Measurements from ENCODE around the gene ADH1C. TPM values are rescaled to one million over a fixed set of nuclear protein-coding genes. Genes with fewer than 3 reads are reported as not detected.

Gene ADH1C
- total RNA-seq, 1 donor from 2014 or later = 25.3 TPM

GRCh38 chr4:99341426-99341825 lies 11.1 kb downstream of the ADH1C start:
- Histone ChIP-seq H3K36me3 (no peaks in the 10 kb centered on the region), H3K27ac (no peak overlapping the region), H3K4me1 (no peaks in the 10 kb centered on the region), H3K27me3 (no peaks in the 10 kb centered on the region), H3K4me3 (no peak overlapping the region), H3K9me3 (no peaks in the 10 kb centered on the region)
- DNase-seq (ENCODE audit: extremely low spot score in 2 of 2) = no peak
- TF ChIP-seq POLR2A (IDR thresholded peaks at IDR 0.05) = no peak
- intact Hi-C loops (cut with DNase I) = no loop called here

DNA sequence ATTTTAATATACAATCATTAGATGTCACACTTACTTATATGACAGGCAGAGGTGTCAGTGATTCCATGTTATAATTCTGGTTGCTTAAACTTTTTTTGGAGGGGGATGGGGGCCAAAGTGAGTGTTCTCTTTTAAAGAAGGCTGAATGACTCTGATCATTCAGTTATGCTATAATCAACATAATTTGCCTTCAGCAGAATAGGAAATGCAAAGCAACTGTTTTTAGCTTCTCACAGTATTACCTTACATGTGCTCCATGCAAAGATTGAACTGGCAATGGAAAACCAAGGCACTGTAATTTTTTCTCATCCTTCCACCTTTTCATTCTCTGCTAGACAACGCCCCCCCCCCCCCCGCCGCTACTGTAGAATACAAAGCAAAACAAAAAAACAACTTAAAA lies 13.4 kb downstream of the ADH1C start:
- DNase-seq (ENCODE audit: extremely low spot score in 2 of 2) = no peak
- intact Hi-C loops (cut with DNase I) = no loop called here
- no peaks in the 10 kb centered on the region for H3K27me3 ChIP-seq
- TF ChIP-seq POLR2A (IDR thresholded peaks at IDR 0.05) (no peak), CTCF (IDR thresholded peaks at IDR 0.05) (no peak), POLR2AphosphoS5 (IDR thresholded peaks at IDR 0.05; ENCODE audit: insufficient read depth in 1 of 2, low read depth in 1 of 2) (no peak)
- no peaks in the 10 kb centered on the region for H3K36me3 ChIP-seq
- no peaks in the 10 kb centered on the region for H3K9me3 ChIP-seq
- no peak overlapping the region for H3K27ac ChIP-seq
- H3K4me1 ChIP-seq = no peaks in the 10 kb centered on the region
- no peak overlapping the region for H3K4me3 ChIP-seq

DNA sequence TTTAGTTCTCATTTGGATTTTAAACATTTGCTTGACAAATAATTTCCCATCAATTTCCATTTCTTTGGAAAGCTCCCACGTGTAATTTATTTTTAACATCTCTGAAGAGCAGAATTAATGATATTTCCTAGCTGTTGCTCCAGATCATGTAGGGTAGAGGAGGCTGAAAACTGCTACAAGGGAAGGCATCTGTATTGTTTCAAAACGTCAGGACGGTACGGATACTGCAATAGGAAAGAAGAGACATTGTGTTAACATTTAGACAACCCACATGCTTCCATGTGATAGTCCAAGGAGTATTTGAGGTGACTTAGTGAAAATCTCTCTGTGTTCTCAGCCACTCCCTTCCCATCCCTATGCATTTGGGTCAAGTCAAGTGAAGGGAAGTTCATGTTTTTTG lies 16.0 kb downstream of the ADH1C start:
- no peak overlapping the region for H3K4me3 ChIP-seq
- no peaks in the 10 kb centered on the region for H3K27me3 ChIP-seq
- no peaks in the 10 kb centered on the region for H3K9me3 ChIP-seq
- intact Hi-C loops (cut with DNase I) = no loop called here
- no peak for DNase-seq (ENCODE audit: extremely low spot score in 2 of 2)
- no peak overlapping the region for H3K27ac ChIP-seq
- no peaks in the 10 kb centered on the region for H3K36me3 ChIP-seq
- TF ChIP-seq CTCF (IDR thresholded peaks at IDR 0.05) (no peak), POLR2AphosphoS5 (IDR thresholded peaks at IDR 0.05; ENCODE audit: insufficient read depth in 1 of 2, low read depth in 1 of 2) (no peak), POLR2A (IDR thresholded peaks at IDR 0.05) (no peak)
- H3K4me1 ChIP-seq = no peaks in the 10 kb centered on the region

- Histone ChIP-seq H3K9me3 (no peaks in the 10 kb centered on the region), H3K27me3 (no peaks in the 10 kb centered on the region), H3K27ac (no peak overlapping the region), H3K4me1 (no peaks in the 10 kb centered on the region), H3K4me3 (no peak overlapping the region), H3K36me3 (no peaks in the 10 kb centered on the region)
- intact Hi-C loops (cut with DNase I) = no loop called here
- no peak for DNase-seq (ENCODE audit: extremely low spot score in 2 of 2)
- TF ChIP-seq POLR2A (IDR thresholded peaks at IDR 0.05) (no peak), POLR2AphosphoS5 (IDR thresholded peaks at IDR 0.05; ENCODE audit: insufficient read depth in 1 of 2, low read depth in 1 of 2) (no peak)
These were observed 17.7 kb downstream of the ADH1C start for GRCh38 chr4:99334880-99335279.

GRCh38 chr4:99330648-99331047 lies 21.9 kb downstream of the ADH1C start:
- intact Hi-C loops (cut with DNase I) = no loop called here
- Histone ChIP-seq H3K27ac (no peak overlapping the region), H3K9me3 (no peaks in the 10 kb centered on the region), H3K4me1 (peaks cover 4% of the 10 kb centered on the region), H3K27me3 (no peaks in the 10 kb centered on the region), H3K4me3 (no peak overlapping the region), H3K36me3 (no peaks in the 10 kb centered on the region)
- TF ChIP-seq POLR2AphosphoS5 (IDR thresholded peaks at IDR 0.05; ENCODE audit: insufficient read depth in 1 of 2, low read depth in 1 of 2) (no peak), CTCF (IDR thresholded peaks at IDR 0.05) (no peak), POLR2A (IDR thresholded peaks at IDR 0.05) (no peak)
- DNase-seq (ENCODE audit: extremely low spot score in 2 of 2) = no peak

GRCh38 chr4:99329876-99330275 lies 22.7 kb downstream of the ADH1C start:
- intact Hi-C loops (cut with DNase I) = loop anchor here (10.0 kb wide), 1 partner anchor 125 kb away; no protein-coding TSS in a partner anchor
- no peaks in the 10 kb centered on the region for H3K27me3 ChIP-seq
- H3K36me3 ChIP-seq = no peaks in the 10 kb centered on the region
- H3K9me3 ChIP-seq = no peaks in the 10 kb centered on the region
- H3K27ac ChIP-seq = no peak overlapping the region
- no peak for TF ChIP-seq CTCF (IDR thresholded peaks at IDR 0.05)
- no peak for TF ChIP-seq POLR2A (IDR thresholded peaks at IDR 0.05)
- no peak for TF ChIP-seq POLR2AphosphoS5 (IDR thresholded peaks at IDR 0.05; ENCODE audit: insufficient read depth in 1 of 2, low read depth in 1 of 2)
- peaks cover 12% of the 10 kb centered on the region for H3K4me1 ChIP-seq
- no peak for DNase-seq (ENCODE audit: extremely low spot score in 2 of 2)
- no peak overlapping the region for H3K4me3 ChIP-seq

Measured in vagina (tissue), 2 donors.